Osteoblast (primary cell): ENCODE results near the gene FAF1. TPM values are rescaled to one million over a fixed set of nuclear protein-coding genes. Genes with fewer than 3 reads are reported as not detected.
"Not testable (repeated sequence)": the region's sequence is repeated elsewhere in the genome, so short reads cannot be mapped to it uniquely, and the experiment has no call there.

Experiments
- DNase-seq: peaks from one replicate; pipeline ENCODE4 v3.0.0; 2011; ENCODE audit warnings: low spot score, mixed read lengths; ENCODE audit not compliant: insufficient read length; ENCODE audit errors: missing footprints
- H2AFZ ChIP-seq: 2 replicates; pipeline ENCODE4 v1.6.0; 2011; ENCODE audit warnings: mild to moderate bottlenecking, low read length
- H3K27ac ChIP-seq: 2 replicates; pipeline ENCODE4 v1.5.1; 2011; ENCODE audit warnings: mild to moderate bottlenecking, low read depth, low read length, moderate library complexity
- H3K27me3 ChIP-seq: 2 replicates; pipeline ENCODE4 v1.6.0; 2012; ENCODE audit warnings: mild to moderate bottlenecking, control low read depth, inconsistent platforms, low read length, moderate library complexity; ENCODE audit not compliant: insufficient read depth
- H3K36me3 ChIP-seq: 2 replicates; pipeline ENCODE4 v1.5.1; 2011; ENCODE audit warnings: mild to moderate bottlenecking, low read length, control low read depth, moderate library complexity; ENCODE audit not compliant: insufficient read depth
- H3K4me1 ChIP-seq: 2 replicates; pipeline ENCODE4 v1.5.1; 2011; ENCODE audit warnings: mild to moderate bottlenecking, low read length, control low read depth, moderate library complexity; ENCODE audit not compliant: insufficient read depth
- H3K4me2 ChIP-seq: 2 replicates; pipeline ENCODE4 v1.6.0; 2011; ENCODE audit warnings: mild to moderate bottlenecking, low read length; ENCODE audit not compliant: insufficient read depth
- H3K4me3 ChIP-seq: fragments of 200-600 bp; sonication (generic); 3 replicates; pipeline ENCODE4 v1.5.1; 2012; ENCODE audit warnings: mild to moderate bottlenecking, low read length, inconsistent platforms; ENCODE audit not compliant: insufficient read depth
- H3K79me2 ChIP-seq: 2 replicates; pipeline ENCODE4 v1.6.0; 2012; ENCODE audit warnings: mild to moderate bottlenecking, low read length, control low read depth, inconsistent platforms; ENCODE audit not compliant: insufficient read depth
- H3K9me3 ChIP-seq: 2 replicates; pipeline ENCODE4 v1.5.1; 2011; ENCODE audit warnings: low read depth, low read length, control low read depth
- H4K20me1 ChIP-seq: 2 replicates; pipeline ENCODE4 v1.6.0; 2012; ENCODE audit warnings: mild to moderate bottlenecking, low read length, control low read depth; ENCODE audit not compliant: insufficient read depth
- total RNA-seq: library from RNA; depleted of rRNA; stranded (reverse); fragments of >200 nt; gene quantifications from 2 replicates; pipeline ENCODE4 v1.2.3, GENCODE V29; 2012
- TF ChIP-seq, protein P1 (sequence below): IDR thresholded peaks from 2 replicates; pipeline ENCODE4 v1.5.1; 2011; ENCODE audit warnings: mild to moderate bottlenecking, low read depth, low read length, moderate library complexity; ENCODE audit errors: extremely low read depth

The FAF1 gene
- total RNA-seq, 1 donor, result 40.5 TPM

DNA sequence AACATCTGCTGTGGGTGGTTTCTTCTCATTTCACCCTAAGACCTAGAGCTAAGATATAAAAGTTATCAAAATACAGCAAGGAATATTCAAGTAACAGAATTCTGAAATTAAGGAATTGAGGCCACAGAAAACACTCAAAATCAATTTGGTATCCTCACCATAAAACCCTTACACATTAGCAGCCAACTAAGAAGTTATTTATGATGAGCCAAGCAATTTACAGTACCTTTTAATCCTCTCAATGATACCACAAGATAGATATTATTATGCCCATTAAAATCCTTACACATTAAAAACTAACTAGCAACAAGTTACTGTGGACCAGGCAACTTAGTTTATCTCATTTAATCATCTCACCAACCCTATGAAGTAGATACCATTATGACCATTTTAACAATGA, 81.6 kb downstream of the FAF1 start:
- H3K79me2 ChIP-seq, result peaks cover 51% of the 10 kb centered on the region
- no peak overlapping the region for H3K4me3 ChIP-seq
- H3K4me2 ChIP-seq, result no peak overlapping the region
- H3K9me3 ChIP-seq, result no peaks in the 10 kb centered on the region
- H3K27me3 ChIP-seq, result no peaks in the 10 kb centered on the region
- H2AFZ ChIP-seq, result no peak overlapping the region
- H3K36me3 ChIP-seq, result no peaks in the 10 kb centered on the region
- H4K20me1 ChIP-seq, result peaks cover 10% of the 10 kb centered on the region
- no peak overlapping the region for H3K27ac ChIP-seq
- no peak for DNase-seq
- H3K4me1 ChIP-seq, result no peaks in the 10 kb centered on the region
- TF ChIP-seq, protein P1, sequence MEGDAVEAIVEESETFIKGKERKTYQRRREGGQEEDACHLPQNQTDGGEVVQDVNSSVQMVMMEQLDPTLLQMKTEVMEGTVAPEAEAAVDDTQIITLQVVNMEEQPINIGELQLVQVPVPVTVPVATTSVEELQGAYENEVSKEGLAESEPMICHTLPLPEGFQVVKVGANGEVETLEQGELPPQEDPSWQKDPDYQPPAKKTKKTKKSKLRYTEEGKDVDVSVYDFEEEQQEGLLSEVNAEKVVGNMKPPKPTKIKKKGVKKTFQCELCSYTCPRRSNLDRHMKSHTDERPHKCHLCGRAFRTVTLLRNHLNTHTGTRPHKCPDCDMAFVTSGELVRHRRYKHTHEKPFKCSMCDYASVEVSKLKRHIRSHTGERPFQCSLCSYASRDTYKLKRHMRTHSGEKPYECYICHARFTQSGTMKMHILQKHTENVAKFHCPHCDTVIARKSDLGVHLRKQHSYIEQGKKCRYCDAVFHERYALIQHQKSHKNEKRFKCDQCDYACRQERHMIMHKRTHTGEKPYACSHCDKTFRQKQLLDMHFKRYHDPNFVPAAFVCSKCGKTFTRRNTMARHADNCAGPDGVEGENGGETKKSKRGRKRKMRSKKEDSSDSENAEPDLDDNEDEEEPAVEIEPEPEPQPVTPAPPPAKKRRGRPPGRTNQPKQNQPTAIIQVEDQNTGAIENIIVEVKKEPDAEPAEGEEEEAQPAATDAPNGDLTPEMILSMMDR, result no peak

DNA sequence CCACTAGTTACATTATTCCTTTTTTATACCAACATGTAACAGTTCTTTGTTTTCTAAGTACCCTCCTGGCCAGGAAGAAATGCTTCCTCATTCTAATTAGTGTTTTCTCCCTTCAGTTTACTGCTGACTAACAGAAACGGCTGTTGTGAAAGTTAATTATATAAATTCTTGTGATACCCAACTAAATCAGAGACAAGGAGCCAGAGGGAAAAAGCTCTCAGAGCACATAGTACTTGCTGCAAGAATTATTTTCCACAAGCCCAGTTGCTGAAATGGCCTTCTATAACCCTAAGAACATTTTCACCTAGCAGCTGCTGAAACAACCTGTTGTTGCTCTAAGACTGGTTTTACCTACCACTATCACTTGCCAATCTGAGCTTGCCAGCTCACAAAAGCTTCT, 82.4 kb downstream of the FAF1 start:
- peaks cover 52% of the 10 kb centered on the region for H3K79me2 ChIP-seq
- H2AFZ ChIP-seq, result no peak overlapping the region
- H3K27me3 ChIP-seq, result no peaks in the 10 kb centered on the region
- TF ChIP-seq, protein P1, result no peak
- H3K4me2 ChIP-seq, result no peak overlapping the region
- no peak overlapping the region for H3K4me3 ChIP-seq
- H4K20me1 ChIP-seq, result peaks cover 15% of the 10 kb centered on the region
- no peaks in the 10 kb centered on the region for H3K36me3 ChIP-seq
- no peaks in the 10 kb centered on the region for H3K9me3 ChIP-seq
- no peak for DNase-seq
- H3K4me1 ChIP-seq, result no peaks in the 10 kb centered on the region
- no peak overlapping the region for H3K27ac ChIP-seq

DNA sequence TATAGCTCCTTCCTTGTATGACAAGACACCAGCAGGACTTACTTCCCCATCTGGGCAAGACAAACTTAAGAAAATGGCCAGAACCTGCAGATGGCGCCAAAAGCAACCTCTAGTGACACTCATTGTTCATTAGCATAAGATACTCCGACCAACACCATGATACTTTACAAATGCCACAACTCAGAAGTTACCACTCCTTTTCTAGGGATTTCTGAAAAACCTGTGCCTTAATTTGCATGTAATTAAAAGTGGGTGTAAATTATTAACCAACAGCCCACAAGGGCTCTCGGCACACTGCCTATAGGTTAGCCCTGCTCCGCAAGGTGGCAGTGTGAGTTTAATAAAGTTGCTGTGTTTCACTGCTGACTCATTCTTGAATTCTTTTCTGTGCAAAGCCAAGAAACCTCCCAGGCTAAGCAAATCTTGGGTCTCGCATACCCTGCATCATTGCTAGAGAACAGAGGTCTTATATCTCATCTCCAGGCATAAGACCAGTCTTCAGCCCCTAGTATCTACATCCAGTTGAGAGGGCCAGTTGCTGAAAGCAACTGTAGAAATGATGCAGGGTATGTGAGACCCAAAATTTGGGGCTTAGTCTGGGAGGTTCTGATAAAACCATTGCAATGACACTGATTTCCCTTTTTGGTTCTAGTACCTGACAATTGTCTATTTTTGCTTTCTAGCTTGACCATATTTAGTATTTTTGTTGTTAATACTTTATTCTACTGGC, 86.4 kb downstream of the FAF1 start:
- Histone ChIP-seq H3K27ac (no peak overlapping the region), H3K4me1 (no peaks in the 10 kb centered on the region), H4K20me1 (peaks cover 19% of the 10 kb centered on the region), H3K79me2 (peaks cover 37% of the 10 kb centered on the region), H3K4me2 (peak overlapping the region; percentile 72), H3K36me3 (no peaks in the 10 kb centered on the region), H3K27me3 (no peaks in the 10 kb centered on the region), H3K9me3 (no peaks in the 10 kb centered on the region), H3K4me3 (peak overlapping the region; percentile 51), H2AFZ (no peak overlapping the region)
- TF ChIP-seq, protein P1, result peak; percentile 71
- DNase-seq, result peak; percentile 77

DNA sequence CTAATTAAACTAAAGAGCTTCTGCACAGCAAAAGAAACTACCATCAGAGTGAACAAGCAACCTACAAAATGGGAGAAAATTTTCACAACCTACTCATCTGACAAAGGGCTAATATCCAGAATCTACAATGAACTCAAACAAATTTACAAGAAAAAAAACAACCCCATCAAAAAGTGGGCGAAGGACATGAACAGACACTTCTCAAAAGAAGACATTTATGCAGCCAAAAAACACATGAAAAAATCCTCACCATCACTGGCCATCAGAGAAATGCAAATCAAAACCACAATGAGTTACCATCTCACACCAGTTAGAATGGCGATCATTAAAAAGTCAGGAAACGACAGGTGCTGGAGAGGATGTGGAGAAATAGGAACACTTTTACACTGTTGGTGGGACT, 95.2 kb downstream of the FAF1 start:
- H3K4me1 ChIP-seq, H3K4me3 ChIP-seq: not testable (repeated sequence)
- peaks cover 58% of the 10 kb centered on the region for H3K79me2 ChIP-seq

More for the DNA sequence above, 95.2 kb downstream of the FAF1 start:
- H3K27ac ChIP-seq, DNase-seq, H3K4me2 ChIP-seq, H3K27me3 ChIP-seq, H3K36me3 ChIP-seq, H4K20me1 ChIP-seq, H2AFZ ChIP-seq, H3K9me3 ChIP-seq: not testable (repeated sequence)
